Measurements from ENCODE around the gene TCFL5.

GRCh38 chr20:62898093-62898964 lies 36.7 kb upstream of the TCFL5 start:
- no peak for TF ChIP-seq CTCF (IDR thresholded peaks at IDR 0.05)
- no peak for TF ChIP-seq POLR2AphosphoS5 (IDR thresholded peaks at IDR 0.05; ENCODE audit: low read depth, low read length)
- no peak for TF ChIP-seq SIN3A (IDR thresholded peaks at IDR 0.05; ENCODE audit: borderline replicate concordance, insufficient read depth, low read depth, low read length)
- TF ChIP-seq TCF7L2 (IDR thresholded peaks at IDR 0.05; ENCODE audit: low read depth, low read length), result no peak
